ENCODE results near the gene PGA5.

Gene PGA5

GRCh38 chr11:61283613-61284012 is 42.6 kb downstream of the PGA5 start:
- H3K4me3 ChIP-seq (ENCODE audit: low read length): no peak overlapping the region
- no peak for DNase-seq (ENCODE audit: low read depth, low spot score)

- H3K4me3 ChIP-seq (ENCODE audit: low read length): no peak overlapping the region
- DNase-seq (ENCODE audit: low read depth, low spot score): no peak
Measured at GRCh38 chr11:61287338-61287977, 46.5 kb downstream of the PGA5 start.

- H3K4me3 ChIP-seq (ENCODE audit: low read length): no peak overlapping the region
- DNase-seq (ENCODE audit: low read depth, low spot score): no peak
Measured at GRCh38 chr11:61290905-61291690, 50.1 kb downstream of the PGA5 start.

GRCh38 chr11:61292356-61292755 is 51.4 kb downstream of the PGA5 start:
- no peak overlapping the region for H3K4me3 ChIP-seq (ENCODE audit: low read length)
- DNase-seq (ENCODE audit: low read depth, low spot score): no peak

- no peak for DNase-seq (ENCODE audit: low read depth, low spot score)
- peak overlapping the region; percentile 62 for H3K4me3 ChIP-seq (ENCODE audit: low read length)
Measured at GRCh38 chr11:61293867-61294716, 53.1 kb downstream of the PGA5 start.

- H3K4me3 ChIP-seq (ENCODE audit: low read length): peak within 1 kb of the TSS; percentile 62
- peak; percentile 48 for DNase-seq (ENCODE audit: low read depth, low spot score)
Measured at GRCh38 chr11:61294717-61295595, 54.0 kb downstream of the PGA5 start, which contains the start of gene VWCE. Gene VWCE, minus strand, starts transcription at chr11:61295316. Its CDS starts 279 bp downstream, at chr11:61295037.

GRCh38 chr11:61295596-61295926 is 54.6 kb downstream of the PGA5 start:
- no peak overlapping the region for H3K4me3 ChIP-seq (ENCODE audit: low read length)
- no peak for DNase-seq (ENCODE audit: low read depth, low spot score)

GRCh38 chr11:61297341-61297740 is 56.4 kb downstream of the PGA5 start:
- no peak for DNase-seq (ENCODE audit: low read depth, low spot score)
- H3K4me3 ChIP-seq (ENCODE audit: low read length): no peak overlapping the region

GRCh38 chr11:61297746-61298145 is 56.8 kb downstream of the PGA5 start:
- DNase-seq (ENCODE audit: low read depth, low spot score): no peak
- no peak overlapping the region for H3K4me3 ChIP-seq (ENCODE audit: low read length)

- DNase-seq (ENCODE audit: low read depth, low spot score): no peak
Measured at GRCh38 chr11:61298663-61299244, 57.8 kb downstream of the PGA5 start.

More at GRCh38 chr11:61298663-61299244, 57.8 kb downstream of the PGA5 start:
- H3K4me3 ChIP-seq (ENCODE audit: low read length): no peak overlapping the region
